Memory B cell (primary cell): ENCODE measurements around the gene SPNS2.

Source experiments
- ATAC-seq: fragments of 150-1000 bp; cut with Tn5 transposase; 2 replicates; pipeline ENCODE4 v1.10.0; 2021; ENCODE audit warnings: low read depth, mild to moderate bottlenecking, moderate library complexity
- DNase-seq, 2 donors: peaks; one replicate each; pipeline ENCODE4 v3.0.0; 2022; ENCODE audit warnings: low spot score in 2 of 2
- H3K27ac Mint-ChIP-seq: one replicate; pipeline ENCODE4 v1.8.0; 2022; ENCODE audit warnings: mild to moderate bottlenecking, moderate library complexity, mixed read lengths
- H3K27me3 Mint-ChIP-seq: one replicate; pipeline ENCODE4 v1.8.0; 2022; ENCODE audit warnings: mixed read lengths
- H3K36me3 Mint-ChIP-seq: one replicate; pipeline ENCODE4 v1.8.0; 2022; ENCODE audit warnings: mild to moderate bottlenecking, mixed read lengths
- H3K4me1 Mint-ChIP-seq: one replicate; pipeline ENCODE4 v1.8.0; 2022; ENCODE audit warnings: mixed read lengths
- H3K4me3 Mint-ChIP-seq: one replicate; pipeline ENCODE4 v1.8.0; 2022; ENCODE audit warnings: mild to moderate bottlenecking, moderate library complexity, mixed read lengths
- H3K9me3 Mint-ChIP-seq: one replicate; pipeline ENCODE4 v1.8.0; 2022; ENCODE audit warnings: mixed read lengths

SPNS2 gene

GRCh38 chr17:4539025-4539424, 40.3 kb downstream of the SPNS2 start:
- H3K4me1 Mint-ChIP-seq: peaks cover 9% of the 10 kb centered on the region
- no peak overlapping the region for H3K27ac Mint-ChIP-seq
- ATAC-seq (no peak), DNase-seq (no peak)
- H3K4me3 Mint-ChIP-seq: no peak overlapping the region
- peaks cover 17% of the 10 kb centered on the region for H3K36me3 Mint-ChIP-seq
- H3K9me3 Mint-ChIP-seq: no peaks in the 10 kb centered on the region
- peaks cover 4% of the 10 kb centered on the region for H3K27me3 Mint-ChIP-seq

- H3K27me3 Mint-ChIP-seq: no peaks in the 10 kb centered on the region
- no peaks in the 10 kb centered on the region for H3K9me3 Mint-ChIP-seq
- ATAC-seq (no peak), DNase-seq (no peak)
- peaks cover 18% of the 10 kb centered on the region for H3K36me3 Mint-ChIP-seq
- H3K27ac Mint-ChIP-seq: no peak overlapping the region
- H3K4me3 Mint-ChIP-seq: no peak overlapping the region
- peaks cover 9% of the 10 kb centered on the region for H3K4me1 Mint-ChIP-seq
Observed at GRCh38 chr17:4539576-4540223, 41.0 kb downstream of the SPNS2 start.

DNA sequence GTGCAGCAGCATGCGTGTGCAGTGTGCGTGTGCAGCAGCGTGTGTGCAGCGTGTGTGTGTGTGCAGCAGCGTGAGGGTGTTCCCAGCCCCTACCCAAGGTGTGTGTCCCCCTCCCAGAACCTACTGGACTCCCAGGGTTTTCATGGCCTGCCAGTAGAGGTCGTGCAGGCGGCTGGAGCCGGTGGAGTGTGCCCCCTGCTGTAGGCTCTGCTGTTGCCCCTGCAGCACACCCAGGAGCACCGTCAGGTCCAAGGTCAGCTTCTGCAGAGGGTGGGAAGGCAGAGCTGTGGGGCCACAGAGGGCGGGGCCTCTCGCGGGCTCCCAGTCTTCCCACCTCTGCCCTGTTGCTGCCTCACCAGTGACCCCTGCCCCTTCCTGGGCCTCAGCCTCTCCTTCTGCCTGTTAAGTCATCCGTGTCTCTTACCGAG, 41.6 kb downstream of the SPNS2 start:
- peaks cover 22% of the 10 kb centered on the region for H3K36me3 Mint-ChIP-seq
- peaks cover 9% of the 10 kb centered on the region for H3K4me1 Mint-ChIP-seq
- no peak overlapping the region for H3K27ac Mint-ChIP-seq
- ATAC-seq (no peak), DNase-seq (no peak)
- no peaks in the 10 kb centered on the region for H3K9me3 Mint-ChIP-seq
- H3K27me3 Mint-ChIP-seq: no peaks in the 10 kb centered on the region
- H3K4me3 Mint-ChIP-seq: no peak overlapping the region

DNA sequence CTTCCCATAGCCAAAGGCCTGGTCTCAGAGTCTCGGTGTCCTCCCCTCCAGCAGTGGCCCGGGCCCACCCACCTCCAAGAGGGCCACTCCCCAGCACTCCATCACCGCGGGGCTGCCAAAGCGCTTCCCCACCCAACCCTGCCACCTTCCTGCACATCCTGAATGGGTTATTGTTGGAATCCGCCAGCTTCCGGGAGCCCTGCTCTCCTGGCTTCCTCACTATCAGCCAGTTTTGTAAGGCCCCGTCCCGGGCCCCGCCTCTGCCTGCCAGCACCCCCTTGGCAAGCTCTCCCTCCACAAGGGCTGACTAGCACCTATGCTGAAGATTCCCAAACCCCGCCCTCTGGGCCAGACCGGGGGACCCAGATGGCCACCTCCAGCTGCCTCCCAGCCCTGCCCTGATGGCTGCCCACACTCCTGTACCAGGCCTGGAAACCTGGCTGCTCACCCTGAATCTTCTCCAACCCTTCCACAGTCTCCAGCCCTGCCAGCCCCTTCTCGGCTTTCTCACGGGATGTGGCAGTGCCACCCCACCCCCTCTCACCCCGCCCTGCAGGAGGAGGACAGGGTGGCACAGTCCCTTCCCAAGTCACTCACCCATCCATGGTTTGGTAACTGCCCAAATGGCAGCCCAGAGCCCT, 42.1 kb downstream of the SPNS2 start:
- Mint-ChIP-seq H3K4me1 (peaks cover 7% of the 10 kb centered on the region), H3K27ac (no peak overlapping the region), H3K36me3 (peaks cover 22% of the 10 kb centered on the region), H3K27me3 (no peaks in the 10 kb centered on the region), H3K4me3 (no peak overlapping the region), H3K9me3 (no peaks in the 10 kb centered on the region)
- DNase-seq (no peak), ATAC-seq (no peak)

GRCh38 chr17:4541328-4542002, 42.8 kb downstream of the SPNS2 start:
- peaks cover 22% of the 10 kb centered on the region for H3K36me3 Mint-ChIP-seq
- no peak for DNase-seq

GRCh38 chr17:4542003-4542725, 43.5 kb downstream of the SPNS2 start:
- DNase-seq: no peak
- no peak for ATAC-seq
- Mint-ChIP-seq H3K27ac (no peak overlapping the region), H3K4me3 (no peak overlapping the region), H3K36me3 (peaks cover 27% of the 10 kb centered on the region), H3K27me3 (no peaks in the 10 kb centered on the region), H3K9me3 (no peaks in the 10 kb centered on the region), H3K4me1 (peaks cover under 1% of the 10 kb centered on the region)

More at GRCh38 chr17:4541328-4542002, 42.8 kb downstream of the SPNS2 start:
- Mint-ChIP-seq H3K9me3 (no peaks in the 10 kb centered on the region), H3K27me3 (no peaks in the 10 kb centered on the region), H3K27ac (no peak overlapping the region), H3K4me1 (peaks cover 6% of the 10 kb centered on the region), H3K4me3 (no peak overlapping the region)
- ATAC-seq: no peak

GRCh38 chr17:4542726-4543191, 44.1 kb downstream of the SPNS2 start:
- Mint-ChIP-seq H3K4me1 (no peaks in the 10 kb centered on the region), H3K27ac (no peak overlapping the region), H3K36me3 (peaks cover 30% of the 10 kb centered on the region), H3K27me3 (no peaks in the 10 kb centered on the region), H3K9me3 (no peaks in the 10 kb centered on the region), H3K4me3 (no peak overlapping the region)
- no peak for ATAC-seq
- DNase-seq: no peak

- Mint-ChIP-seq H3K9me3 (no peaks in the 10 kb centered on the region), H3K27ac (no peak overlapping the region), H3K27me3 (no peaks in the 10 kb centered on the region), H3K36me3 (peaks cover 30% of the 10 kb centered on the region), H3K4me3 (no peak overlapping the region), H3K4me1 (no peaks in the 10 kb centered on the region)
- no peak for ATAC-seq
- DNase-seq: no peak
Observed at GRCh38 chr17:4543557-4544026, 44.9 kb downstream of the SPNS2 start.

GRCh38 chr17:4544135-4544950, 45.7 kb downstream of the SPNS2 start:
- ATAC-seq: no peak
- Mint-ChIP-seq H3K36me3 (peaks cover 30% of the 10 kb centered on the region), H3K27ac (no peak overlapping the region), H3K4me1 (no peaks in the 10 kb centered on the region), H3K9me3 (no peaks in the 10 kb centered on the region), H3K27me3 (no peaks in the 10 kb centered on the region), H3K4me3 (no peak overlapping the region)
- no peak for DNase-seq

DNA sequence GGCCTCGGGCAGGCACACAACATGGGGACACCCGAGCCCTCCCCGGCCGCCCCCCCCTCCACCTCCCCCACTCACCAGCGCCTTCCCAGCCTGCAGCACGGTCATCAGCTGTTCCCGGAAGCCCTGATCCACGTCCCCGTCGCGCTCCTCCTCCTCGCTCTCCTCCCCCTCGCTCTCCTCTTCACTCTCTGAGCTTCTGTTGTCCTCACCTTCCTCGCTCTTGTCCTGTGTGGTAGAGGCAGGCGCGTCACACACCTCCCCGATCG, 46.2 kb downstream of the SPNS2 start:
- DNase-seq: no peak
- no peak overlapping the region for H3K4me3 Mint-ChIP-seq
- ATAC-seq: no peak
- H3K27me3 Mint-ChIP-seq: no peaks in the 10 kb centered on the region
- no peaks in the 10 kb centered on the region for H3K4me1 Mint-ChIP-seq
- no peaks in the 10 kb centered on the region for H3K9me3 Mint-ChIP-seq
- no peak overlapping the region for H3K27ac Mint-ChIP-seq
- H3K36me3 Mint-ChIP-seq: peaks cover 26% of the 10 kb centered on the region

GRCh38 chr17:4545217-4545951, 46.7 kb downstream of the SPNS2 start:
- ATAC-seq (no peak), DNase-seq (no peak)
- H3K36me3 Mint-ChIP-seq: peaks cover 26% of the 10 kb centered on the region
- H3K4me3 Mint-ChIP-seq: no peak overlapping the region
- no peaks in the 10 kb centered on the region for H3K27me3 Mint-ChIP-seq
- no peaks in the 10 kb centered on the region for H3K4me1 Mint-ChIP-seq
- H3K27ac Mint-ChIP-seq: no peak overlapping the region
- no peaks in the 10 kb centered on the region for H3K9me3 Mint-ChIP-seq

DNA sequence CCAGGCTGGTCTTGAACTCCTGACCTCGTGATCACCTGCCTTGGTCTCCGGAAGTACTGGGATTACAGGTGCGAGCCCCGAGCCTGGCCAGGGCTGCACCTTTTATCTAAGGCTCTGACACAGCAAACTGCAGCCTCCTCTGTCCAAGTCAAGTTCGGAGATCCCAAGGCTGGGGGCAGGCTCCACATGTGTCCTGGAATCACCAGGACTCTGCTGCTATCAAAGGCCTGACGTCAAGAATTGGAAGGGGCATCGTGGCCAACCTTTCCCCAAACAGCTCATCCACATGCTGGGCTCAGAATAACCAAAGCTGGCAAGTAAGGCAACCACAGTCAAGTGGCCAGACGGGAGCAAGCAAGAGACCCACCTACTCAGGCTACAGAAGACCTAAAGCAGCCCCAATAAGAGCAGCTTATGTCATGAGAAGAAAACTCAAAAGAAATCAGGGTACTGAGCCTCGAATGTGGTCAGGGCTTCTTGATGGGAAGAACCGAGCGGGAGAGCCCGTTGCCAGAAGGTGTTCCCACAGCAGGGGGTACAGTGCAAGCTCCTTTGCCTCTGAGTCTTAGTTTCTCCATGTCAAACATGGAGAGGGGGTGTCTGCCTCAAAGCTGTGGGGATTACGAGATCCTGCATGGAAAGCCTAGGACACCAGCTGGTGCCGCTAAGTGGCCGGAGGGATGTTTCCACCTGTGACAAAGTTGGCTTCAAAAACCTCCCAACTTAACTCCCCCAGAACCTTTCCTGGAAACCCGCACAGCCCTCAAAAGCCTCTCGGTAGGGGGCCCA, 48.6 kb downstream of the SPNS2 start:
- Mint-ChIP-seq H3K27me3 (no peaks in the 10 kb centered on the region), H3K27ac (no peak overlapping the region), H3K9me3 (no peaks in the 10 kb centered on the region), H3K4me3 (no peak overlapping the region), H3K4me1 (no peaks in the 10 kb centered on the region), H3K36me3 (peaks cover 24% of the 10 kb centered on the region)
- DNase-seq: no peak
- ATAC-seq: no peak
